Measurements from ENCODE around the gene PGM1.

Gene PGM1

GRCh38 chr1:63601463-63601862, 8.3 kb downstream of the PGM1 start:
- DNase-seq: no peak

- DNase-seq: no peak
These were observed 8.7 kb downstream of the PGM1 start for GRCh38 chr1:63601912-63602311.

- DNase-seq: no peak
These were observed 9.4 kb downstream of the PGM1 start for GRCh38 chr1:63602629-63603028.

- DNase-seq: no peak
These were observed 10.6 kb downstream of the PGM1 start for GRCh38 chr1:63603810-63604209.

GRCh38 chr1:63607322-63607721, 14.1 kb downstream of the PGM1 start:
- no peak for DNase-seq

GRCh38 chr1:63611231-63611630, 18.0 kb downstream of the PGM1 start:
- peak; percentile 36 for DNase-seq

- DNase-seq: no peak
These were observed 19.4 kb downstream of the PGM1 start for GRCh38 chr1:63612564-63612963.

GRCh38 chr1:63612971-63613370, 19.8 kb downstream of the PGM1 start:
- DNase-seq: no peak

- DNase-seq: peak; percentile 72
These were observed 22.7 kb downstream of the PGM1 start for GRCh38 chr1:63615768-63616420.

- DNase-seq: no peak
These were observed 24.2 kb downstream of the PGM1 start for GRCh38 chr1:63617450-63617849.

GRCh38 chr1:63618011-63618410, 24.8 kb downstream of the PGM1 start:
- DNase-seq: no peak

GRCh38 chr1:63619558-63619957, 26.3 kb downstream of the PGM1 start:
- no peak for DNase-seq

- no peak for DNase-seq
These were observed 27.5 kb downstream of the PGM1 start for GRCh38 chr1:63620671-63621070.

GRCh38 chr1:63621075-63621474, 27.9 kb downstream of the PGM1 start:
- DNase-seq: no peak

- no peak for DNase-seq
These were observed 28.5 kb downstream of the PGM1 start for GRCh38 chr1:63621698-63622097.

- DNase-seq: no peak
These were observed 29.8 kb downstream of the PGM1 start for GRCh38 chr1:63622849-63623566.

- DNase-seq: no peak
These were observed 30.7 kb downstream of the PGM1 start for GRCh38 chr1:63623952-63624351.

- DNase-seq: peak; percentile 30
These were observed 31.7 kb downstream of the PGM1 start for GRCh38 chr1:63624911-63625310.

GRCh38 chr1:63626222-63626621, 33.0 kb downstream of the PGM1 start:
- no peak for DNase-seq

GRCh38 chr1:63628607-63629006, 35.4 kb downstream of the PGM1 start:
- DNase-seq: no peak

GRCh38 chr1:63630238-63630637, 37.0 kb downstream of the PGM1 start:
- no peak for DNase-seq

- DNase-seq: peak; percentile 31
These were observed 37.5 kb downstream of the PGM1 start for GRCh38 chr1:63630666-63631065.

GRCh38 chr1:63632110-63632509, 38.9 kb downstream of the PGM1 start:
- DNase-seq: no peak

GRCh38 chr1:63633281-63633680, 40.1 kb downstream of the PGM1 start:
- no peak for DNase-seq

GRCh38 chr1:63634471-63634870, 41.3 kb downstream of the PGM1 start:
- DNase-seq: no peak

All from EL (cell line).